NCI-H345 treated with DMSO at 0.1 percent for 48 hours (cell line): Measurements from ENCODE around the gene ERG.

ENCODE experiments used
- DNase-seq: peaks from one replicate; lab custom pipeline; 2025; ENCODE audit not compliant: unreplicated experiment; lab: John Stamatoyannopoulos, UW

Gene ERG

GRCh38 chr21:38340131-38340530 lies 158.1 kb downstream of the ERG start:
- no peak for DNase-seq

GRCh38 chr21:38337793-38338192 lies 160.5 kb downstream of the ERG start:
- no peak for DNase-seq

- DNase-seq = no peak
Observed at GRCh38 chr21:38334866-38335265, 163.4 kb downstream of the ERG start.

- DNase-seq = no peak
Observed at GRCh38 chr21:38333301-38334272, 164.7 kb downstream of the ERG start.

DNA sequence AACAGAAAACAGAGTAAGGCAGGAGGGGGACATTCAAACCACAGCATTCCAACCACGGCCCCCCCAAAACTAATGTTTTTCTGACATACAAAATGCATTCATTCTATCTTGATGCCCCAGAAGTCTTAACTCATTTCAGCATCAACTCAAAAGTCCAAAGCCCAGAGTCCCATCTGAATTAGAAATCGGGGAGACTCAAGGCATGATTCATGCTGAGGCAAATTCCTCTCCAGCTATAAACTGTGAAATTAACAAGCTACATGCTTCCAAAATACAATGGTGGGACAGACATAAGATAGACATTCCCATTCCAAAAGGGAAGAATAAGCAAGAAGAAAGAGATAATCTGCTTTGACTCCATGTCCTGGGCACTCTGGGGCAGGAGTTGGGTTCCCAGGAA lies 167.6 kb downstream of the ERG start:
- no peak for DNase-seq
